GM03348 (cell line): ENCODE results near the gene STX4.

Source experiments
- DNase-seq: peaks from one replicate; pipeline ENCODE4 v3.0.0; 2012; ENCODE audit warnings: low spot score

The STX4 gene

DNA sequence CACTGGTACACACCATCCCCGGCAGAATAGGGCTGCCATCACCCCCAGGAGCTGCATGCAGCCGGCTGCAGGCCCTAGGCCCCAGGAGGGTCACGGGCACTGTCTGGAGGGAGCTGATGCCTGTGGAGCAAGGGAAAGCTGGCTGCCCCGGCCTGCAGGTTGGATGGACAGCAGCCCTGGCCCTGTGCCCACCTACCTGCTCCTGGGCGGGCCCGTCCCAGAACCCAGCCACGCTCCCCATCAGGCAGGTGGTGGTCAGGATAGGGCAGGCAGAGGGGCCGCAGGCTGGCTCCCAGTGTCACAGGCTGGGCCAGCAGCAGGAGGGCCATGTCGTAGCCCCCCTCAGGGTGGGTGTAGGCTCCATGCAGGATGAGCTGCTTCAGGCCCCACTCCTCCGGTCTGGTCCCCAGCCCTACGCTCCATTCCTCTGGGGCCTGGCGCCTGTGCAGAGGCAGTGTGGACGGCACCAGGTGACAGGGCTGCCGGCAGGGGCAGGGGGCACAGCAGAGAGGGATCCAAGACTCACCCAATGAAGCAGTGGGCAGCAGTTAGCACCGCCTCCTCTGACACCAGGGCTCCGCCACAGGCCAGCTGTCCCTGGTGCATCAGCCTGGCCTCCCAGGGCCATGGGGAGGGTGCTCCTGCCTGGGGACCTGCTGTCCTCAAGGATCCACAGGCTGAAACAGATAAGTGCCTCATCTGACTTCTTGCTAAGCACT is 51.4 kb downstream of the STX4 start:
- no peak for DNase-seq

- DNase-seq, result no peak
Measured at GRCh38 chr16:31085411-31085810, 52.1 kb downstream of the STX4 start.

GRCh38 chr16:31085873-31086628 is 52.7 kb downstream of the STX4 start:
- DNase-seq, result no peak

GRCh38 chr16:31086629-31086906 is 53.2 kb downstream of the STX4 start:
- no peak for DNase-seq

DNA sequence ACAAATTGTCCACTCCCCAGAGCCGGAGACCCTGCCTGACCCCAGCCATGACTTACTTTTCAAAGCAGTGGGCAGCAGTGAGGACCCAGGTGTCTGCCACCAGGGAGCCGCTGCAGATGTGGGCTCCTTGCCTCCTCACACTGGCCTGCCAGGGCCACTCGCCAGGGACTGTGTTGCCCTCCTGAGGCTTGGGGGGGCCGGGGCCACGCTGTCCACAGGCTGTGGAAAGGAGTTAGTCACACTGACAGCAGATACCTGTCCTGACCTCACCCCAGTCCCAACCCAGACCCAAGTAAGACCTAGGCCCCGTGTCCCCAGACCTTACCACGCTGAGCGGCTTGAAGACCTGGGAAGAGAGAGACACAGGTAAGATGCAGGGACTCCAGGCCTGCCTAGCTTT is 54.1 kb downstream of the STX4 start:
- DNase-seq, result no peak

GRCh38 chr16:31087971-31088370 is 54.6 kb downstream of the STX4 start:
- no peak for DNase-seq

- DNase-seq, result no peak
Measured at GRCh38 chr16:31088459-31089183, 55.3 kb downstream of the STX4 start, which contains the start of gene PRSS53. PRSS53 (minus strand) TSS chr16:31088943; CDS start chr16:31088809, 134 bp downstream.

DNA sequence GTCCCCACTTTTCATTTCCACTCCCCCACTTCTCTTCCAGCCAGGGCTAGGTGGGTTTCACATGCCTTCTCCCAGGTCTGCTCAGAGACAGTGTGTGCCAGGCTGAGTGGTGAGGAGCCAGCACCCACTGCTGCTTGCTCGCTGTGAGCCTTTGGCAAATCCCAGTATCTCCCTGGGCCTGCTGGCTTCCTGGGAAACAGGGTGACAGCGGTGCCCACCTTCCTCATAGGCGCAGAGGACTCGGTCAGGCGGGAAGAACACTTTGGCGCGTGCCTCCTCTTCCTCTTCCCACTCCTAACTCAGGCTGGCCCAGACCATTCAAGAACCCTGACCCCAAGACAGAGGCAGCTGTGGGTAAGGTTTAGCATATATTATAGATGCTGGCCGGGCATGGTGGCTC is 55.8 kb downstream of the STX4 start:
- no peak for DNase-seq
